ENCODE results near the gene ECSCR. TPM values are rescaled to one million over a fixed set of nuclear protein-coding genes. Genes with fewer than 3 reads are reported as not detected.
"Not testable (repeated sequence)": the region's sequence is repeated elsewhere in the genome, so short reads cannot be mapped to it uniquely, and the experiment has no call there.

ECSCR gene
- total RNA-seq, 1 donor from 2014 or later, result not detected

DNA sequence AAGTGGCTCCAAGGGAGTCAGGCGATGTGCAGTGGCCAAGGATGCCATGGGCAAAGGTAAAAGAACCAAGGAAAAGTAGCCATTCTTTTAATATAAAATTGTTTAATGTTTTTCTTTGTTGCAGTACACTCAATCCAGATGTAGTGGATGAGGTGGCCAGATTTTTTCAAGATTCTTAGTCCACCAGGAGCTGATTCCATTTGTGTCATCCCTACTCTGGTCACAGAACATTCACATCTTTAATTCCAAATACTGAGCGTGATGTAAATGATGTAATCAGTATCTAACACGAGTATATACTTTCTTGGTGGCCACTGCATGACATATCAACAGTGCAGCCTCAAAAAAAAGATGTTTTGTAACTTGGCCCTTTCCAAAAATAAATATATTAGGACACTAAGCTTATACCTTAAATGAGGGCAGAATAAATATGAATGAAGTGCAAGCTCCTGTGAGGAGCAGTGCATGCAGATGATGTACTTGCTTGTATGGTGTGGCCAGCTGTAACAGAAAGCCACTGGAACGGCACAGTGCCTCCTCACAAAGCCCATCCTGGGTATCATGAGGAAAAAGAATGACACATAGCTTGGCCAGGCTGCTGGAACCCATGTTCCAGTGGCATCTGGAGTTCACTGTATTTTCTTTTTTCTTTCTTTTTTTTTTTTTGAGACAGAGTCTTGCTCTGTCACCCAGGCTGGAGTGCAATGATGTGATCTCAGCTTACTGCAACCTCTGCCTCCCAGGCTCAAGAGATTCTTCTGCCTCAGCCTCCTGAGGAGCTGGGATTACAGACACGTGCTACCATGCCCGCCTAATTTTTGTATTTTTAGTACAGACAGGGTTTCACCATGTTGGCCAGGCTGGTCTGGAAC lies 52.2 kb downstream of the ECSCR start:
- no peak overlapping the region for H3K27ac Mint-ChIP-seq
- Histone ChIP-seq H3K4me1 (no peaks in the 10 kb centered on the region), H3K27ac (no peak overlapping the region), H2AFZ (replicated peaks) (no peak overlapping the region), H3F3A (ENCODE audit: low read depth) (peaks cover 7% of the 10 kb centered on the region), H3K9ac (peak overlapping the region; percentile 32), H3K4me3 (no peak overlapping the region), H3K79me2 (ENCODE audit: low read depth) (no peaks in the 10 kb centered on the region), H3K4me2 (no peak overlapping the region), H4K20me1 (ENCODE audit: low read depth) (no peaks in the 10 kb centered on the region), H3K36me3 (no peaks in the 10 kb centered on the region), H3K9me3 (ENCODE audit: low read depth) (no peaks in the 10 kb centered on the region), H3K27me3 (no peaks in the 10 kb centered on the region)
- no peaks in the 10 kb centered on the region for H3K9me3 Mint-ChIP-seq
- TF ChIP-seq EZH2 (IDR thresholded peaks at IDR 0.05), result no peak
- no peak for TF ChIP-seq EZH2phosphoT487 (IDR thresholded peaks at IDR 0.05)
- TF ChIP-seq, protein P1, sequence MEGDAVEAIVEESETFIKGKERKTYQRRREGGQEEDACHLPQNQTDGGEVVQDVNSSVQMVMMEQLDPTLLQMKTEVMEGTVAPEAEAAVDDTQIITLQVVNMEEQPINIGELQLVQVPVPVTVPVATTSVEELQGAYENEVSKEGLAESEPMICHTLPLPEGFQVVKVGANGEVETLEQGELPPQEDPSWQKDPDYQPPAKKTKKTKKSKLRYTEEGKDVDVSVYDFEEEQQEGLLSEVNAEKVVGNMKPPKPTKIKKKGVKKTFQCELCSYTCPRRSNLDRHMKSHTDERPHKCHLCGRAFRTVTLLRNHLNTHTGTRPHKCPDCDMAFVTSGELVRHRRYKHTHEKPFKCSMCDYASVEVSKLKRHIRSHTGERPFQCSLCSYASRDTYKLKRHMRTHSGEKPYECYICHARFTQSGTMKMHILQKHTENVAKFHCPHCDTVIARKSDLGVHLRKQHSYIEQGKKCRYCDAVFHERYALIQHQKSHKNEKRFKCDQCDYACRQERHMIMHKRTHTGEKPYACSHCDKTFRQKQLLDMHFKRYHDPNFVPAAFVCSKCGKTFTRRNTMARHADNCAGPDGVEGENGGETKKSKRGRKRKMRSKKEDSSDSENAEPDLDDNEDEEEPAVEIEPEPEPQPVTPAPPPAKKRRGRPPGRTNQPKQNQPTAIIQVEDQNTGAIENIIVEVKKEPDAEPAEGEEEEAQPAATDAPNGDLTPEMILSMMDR (IDR thresholded peaks at IDR 0.05), result no peak
- peaks cover 7% of the 10 kb centered on the region for H3K36me3 Mint-ChIP-seq
- peaks cover 3% of the 10 kb centered on the region for H3K4me1 Mint-ChIP-seq
- DNase-seq (ENCODE audit: low spot score), result no peak
- no peak overlapping the region for H3K4me3 Mint-ChIP-seq
- no peaks in the 10 kb centered on the region for H3K27me3 Mint-ChIP-seq (ENCODE audit: insufficient read depth, low read depth)

DNA sequence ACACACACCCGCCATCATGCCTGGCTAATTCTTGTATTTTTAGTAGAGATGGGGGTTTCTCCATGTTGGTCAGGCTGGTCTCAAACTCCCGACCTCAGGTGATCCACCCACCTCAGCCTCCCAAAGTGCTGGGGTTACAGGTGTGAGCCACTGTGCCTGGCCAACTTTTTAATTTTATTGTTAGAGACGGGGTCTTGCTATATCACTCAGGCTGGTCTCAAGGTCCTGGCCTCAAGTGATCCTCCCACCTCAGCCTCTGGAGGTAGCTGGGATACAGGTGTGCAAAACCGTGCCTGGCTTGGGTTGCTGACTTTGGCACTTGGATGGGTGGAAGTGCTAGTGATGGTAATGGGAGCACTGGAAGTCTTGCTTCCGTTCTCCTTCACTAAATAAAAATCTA lies 53.4 kb downstream of the ECSCR start:
- not testable (repeated sequence) for H3K9me3 ChIP-seq (ENCODE audit: low read depth); H3K27ac ChIP-seq; H3K79me2 ChIP-seq (ENCODE audit: low read depth); H3K27me3 Mint-ChIP-seq (ENCODE audit: insufficient read depth, low read depth); H3K4me3 Mint-ChIP-seq; H3K4me1 ChIP-seq; H3K4me2 ChIP-seq; H3K27ac Mint-ChIP-seq; H3K36me3 Mint-ChIP-seq; DNase-seq (ENCODE audit: low spot score); H3K4me3 ChIP-seq; H3K36me3 ChIP-seq; H4K20me1 ChIP-seq (ENCODE audit: low read depth); H3K27me3 ChIP-seq; H2AFZ ChIP-seq (replicated peaks); H3K9ac ChIP-seq; H3K9me3 Mint-ChIP-seq
- H3F3A ChIP-seq (ENCODE audit: low read depth), result peaks cover 14% of the 10 kb centered on the region
- peaks cover 12% of the 10 kb centered on the region for H3K4me1 Mint-ChIP-seq

DNA sequence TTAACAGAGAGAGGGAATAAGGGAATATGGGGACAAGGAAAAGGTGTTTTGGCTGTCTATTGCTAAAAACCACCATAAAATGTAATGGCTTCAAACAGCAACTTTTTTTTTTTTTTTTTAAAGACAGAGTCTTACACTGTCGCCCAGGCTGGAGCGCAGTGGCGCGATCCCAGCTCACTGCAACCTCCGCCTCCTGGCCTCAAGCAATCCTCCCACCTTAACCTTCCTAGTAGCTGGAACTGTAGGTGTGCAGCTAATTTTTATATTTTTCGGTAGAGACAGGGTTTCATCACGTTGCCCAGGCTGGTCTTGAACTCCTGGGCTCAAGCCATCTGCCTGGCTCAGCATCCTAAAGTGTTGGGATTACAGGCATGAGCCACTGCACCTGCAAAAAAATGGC lies 54.4 kb downstream of the ECSCR start:
- H3K27ac ChIP-seq, result no peak overlapping the region
- H3F3A ChIP-seq (ENCODE audit: low read depth), result peaks cover 23% of the 10 kb centered on the region
- H4K20me1 ChIP-seq (ENCODE audit: low read depth), result no peaks in the 10 kb centered on the region
- TF ChIP-seq EZH2phosphoT487 (IDR thresholded peaks at IDR 0.05) (no peak), EZH2 (IDR thresholded peaks at IDR 0.05) (no peak)
- TF ChIP-seq, protein P1 (IDR thresholded peaks at IDR 0.05), result no peak
- no peaks in the 10 kb centered on the region for H3K27me3 Mint-ChIP-seq (ENCODE audit: insufficient read depth, low read depth)
- no peaks in the 10 kb centered on the region for H3K9me3 ChIP-seq (ENCODE audit: low read depth)
- H3K27me3 ChIP-seq, result no peaks in the 10 kb centered on the region
- H3K4me3 ChIP-seq, result no peak overlapping the region
- no peak overlapping the region for H3K27ac Mint-ChIP-seq
- no peak overlapping the region for H2AFZ ChIP-seq (replicated peaks)
- DNase-seq (ENCODE audit: low spot score), result no peak
- H3K4me2 ChIP-seq, result no peak overlapping the region
- no peaks in the 10 kb centered on the region for H3K79me2 ChIP-seq (ENCODE audit: low read depth)
- H3K9me3 Mint-ChIP-seq, result no peaks in the 10 kb centered on the region
- H3K4me1 Mint-ChIP-seq, result peaks cover 19% of the 10 kb centered on the region
- H3K4me1 ChIP-seq, result peaks cover 6% of the 10 kb centered on the region
- no peak overlapping the region for H3K9ac ChIP-seq
- no peaks in the 10 kb centered on the region for H3K36me3 Mint-ChIP-seq
- no peak overlapping the region for H3K4me3 Mint-ChIP-seq
- no peaks in the 10 kb centered on the region for H3K36me3 ChIP-seq

DNA sequence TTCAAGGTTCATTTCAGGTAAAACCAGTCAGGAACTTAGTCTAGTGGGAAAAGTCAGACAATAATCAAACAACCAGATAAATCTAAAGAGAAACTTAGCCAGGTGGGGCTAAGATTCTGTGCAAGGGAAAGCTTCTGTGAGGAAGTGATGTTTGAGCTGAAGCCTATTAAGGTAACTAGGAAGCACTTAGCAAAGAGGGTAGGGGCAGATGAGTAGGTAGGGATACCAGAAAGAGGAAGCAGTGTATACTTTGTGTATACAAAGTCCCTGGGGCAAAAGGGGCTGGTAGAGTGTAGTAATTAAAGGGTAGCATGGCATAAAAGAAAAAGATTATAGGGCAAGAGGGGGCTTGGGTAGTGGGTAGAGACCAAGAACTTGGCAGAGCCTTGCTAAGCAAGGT lies 55.0 kb downstream of the ECSCR start:
- H3K36me3 Mint-ChIP-seq, result no peaks in the 10 kb centered on the region
- H3K27me3 ChIP-seq, result no peaks in the 10 kb centered on the region
- H3K4me1 ChIP-seq, result peaks cover 6% of the 10 kb centered on the region
- no peak overlapping the region for H3K9ac ChIP-seq
- H3K27ac ChIP-seq, result no peak overlapping the region
- no peak overlapping the region for H3K27ac Mint-ChIP-seq
- H3K27me3 Mint-ChIP-seq (ENCODE audit: insufficient read depth, low read depth), result no peaks in the 10 kb centered on the region
- H4K20me1 ChIP-seq (ENCODE audit: low read depth), result no peaks in the 10 kb centered on the region
- H3K9me3 Mint-ChIP-seq, result no peaks in the 10 kb centered on the region
- no peak for DNase-seq (ENCODE audit: low spot score)
- H3K36me3 ChIP-seq, result no peaks in the 10 kb centered on the region
- TF ChIP-seq, protein P1 (IDR thresholded peaks at IDR 0.05), result no peak
- TF ChIP-seq EZH2phosphoT487 (IDR thresholded peaks at IDR 0.05) (no peak), EZH2 (IDR thresholded peaks at IDR 0.05) (no peak)
- H3K4me2 ChIP-seq, result no peak overlapping the region
- H3K4me1 Mint-ChIP-seq, result peaks cover 26% of the 10 kb centered on the region
- H3K79me2 ChIP-seq (ENCODE audit: low read depth), result no peaks in the 10 kb centered on the region
- H3K9me3 ChIP-seq (ENCODE audit: low read depth), result no peaks in the 10 kb centered on the region
- H2AFZ ChIP-seq (replicated peaks), result no peak overlapping the region
- peaks cover 30% of the 10 kb centered on the region for H3F3A ChIP-seq (ENCODE audit: low read depth)
- H3K4me3 Mint-ChIP-seq, result no peak overlapping the region
- no peak overlapping the region for H3K4me3 ChIP-seq

Data from neural progenitor cell (in vitro differentiated cells).